HepG2 (cell line): Measurements from ENCODE around the gene PEX10. TPM values are rescaled to one million over a fixed set of nuclear protein-coding genes. Genes with fewer than 3 reads are reported as not detected.

Experiments used
- ATAC-seq: fragments of 200-7000 bp; cut with Tn5 transposase; 3 replicates; pipeline ENCODE4 v1.9.1; 2020; ENCODE audit warnings: mild to moderate bottlenecking, moderate library complexity
- BruUV-seq: library from RNA; stranded (reverse); fragments of 400-500 nt; replicated peaks from 2 replicates; lab custom pipeline; 2021; lab: Mats Ljungman, UMichigan
- CTCF ChIA-PET: fragments of 300-600 bp; formaldehyde crosslinking; extraction: SDS; loops from one replicate; lab custom pipeline; 2021; ENCODE audit warnings: low total read pairs, inconsistent platforms, low intra/inter-chr PET ratio; lab: Yijun Ruan, JAX
- POLR2A ChIA-PET: fragments of 350-600 bp; sonication (Branson Sonifier 250); formaldehyde crosslinking; loops from one replicate; lab custom pipeline; 2020; ENCODE audit warnings: antibody characterized with exemption, inconsistent platforms; lab: Yijun Ruan, JAX
- DNase-seq: peaks from one replicate; pipeline ENCODE4 v3.0.0-alpha.2; 2015; ENCODE audit warnings: low spot score
- FAIRE-seq: peaks from 3 replicates; lab custom pipeline; 2011; peaks lifted over from hg19 to GRCh38; lab: Jason Lieb, UNC
- H2AFZ ChIP-seq: one replicate; pipeline ENCODE4 v1.6.1; 2011; ENCODE audit warnings: low read length, inconsistent platforms
- H3K27ac ChIP-seq: fragments of 300-600 bp; 3 replicates; pipeline ENCODE4 v1.8.0; 2011; ENCODE audit warnings: mixed run types, mild to moderate bottlenecking, mixed read lengths, low read length, inconsistent platforms; ENCODE audit not compliant: insufficient read depth; ENCODE audit errors: extremely low read length
- H3K27me3 ChIP-seq, 2 experiments: fragments of 200-600 bp in 1 of 2; 2 replicates in 1 of 2; 3 replicates in 1 of 2; pipeline versions ENCODE4 v1.6.0 to v1.8.0; 2011; ENCODE audit warnings: low read length in 2 of 2, mild to moderate bottlenecking in 2 of 2, moderate library complexity in 2 of 2, inconsistent platforms in 1 of 2; ENCODE audit not compliant: insufficient read depth in 2 of 2, control insufficient read depth in 1 of 2
- H3K36me3 ChIP-seq, 2 experiments: fragments of 200-600 bp in 1 of 2; replicated peaks in 1 of 2; 2 replicates in 1 of 2; 3 replicates in 1 of 2; pipeline versions ENCODE4 v1.5.1 to v1.8.0; 2011; ENCODE audit warnings: low read length in 2 of 2, inconsistent platforms in 1 of 2; ENCODE audit not compliant: insufficient read depth in 2 of 2, control insufficient read depth in 1 of 2
- H3K4me1 ChIP-seq: 2 replicates; pipeline ENCODE4 v1.5.1; 2012; ENCODE audit warnings: low read length, inconsistent platforms; ENCODE audit not compliant: insufficient read depth
- H3K4me2 ChIP-seq: 2 replicates; pipeline ENCODE4 v1.6.0; 2011; ENCODE audit warnings: low read depth, low read length, inconsistent platforms
- H3K4me3 ChIP-seq, 3 experiments: fragments of 200-600 bp in 1 of 3; sonication (generic), shearing (Covaris generic) in 1 of 3; replicated peaks in 1 of 3; 2 replicates each; pipeline ENCODE4 v1.5.1; 2011 to 2016; ENCODE audit warnings: low read length in 3 of 3, inconsistent platforms in 2 of 3, low read depth in 2 of 3, mild to moderate bottlenecking in 2 of 3, control low read depth in 1 of 3, mixed read lengths in 1 of 3; ENCODE audit not compliant: insufficient read depth in 1 of 3
- H3K79me2 ChIP-seq: one replicate; pipeline ENCODE4 v1.6.1; 2011; ENCODE audit warnings: low read length, inconsistent platforms; ENCODE audit not compliant: insufficient read depth
- H3K9ac ChIP-seq: 2 replicates; pipeline ENCODE4 v1.6.0; 2011; ENCODE audit warnings: mild to moderate bottlenecking, low read depth, low read length, inconsistent platforms; ENCODE audit not compliant: insufficient read depth
- H3K9me3 ChIP-seq: 2 replicates; pipeline ENCODE4 v1.5.1; 2012; ENCODE audit warnings: mild to moderate bottlenecking, low read length
- H4K20me1 ChIP-seq: 2 replicates; pipeline ENCODE4 v1.6.0; 2011; ENCODE audit warnings: inconsistent platforms, mild to moderate bottlenecking, low read length, moderate library complexity; ENCODE audit not compliant: insufficient read depth
- CHD4 ChIP-seq: fragments of 200-600 bp; sonication (generic); IDR thresholded peaks from 2 replicates; pipeline ENCODE4 v1.7.0; 2017; ENCODE audit warnings: mild to moderate bottlenecking, low read length, borderline replicate concordance
- ESRRA ChIP-seq: sonication (generic); formaldehyde crosslinking; IDR thresholded peaks from 2 replicates; pipeline ENCODE4 v1.5.1; 2020; ENCODE audit warnings: mild to moderate bottlenecking, low read depth, missing genetic modification reagents
- IRF9 ChIP-seq: sonication (generic); formaldehyde crosslinking; IDR thresholded peaks from 2 replicates; pipeline ENCODE4 v1.8.0; 2022; ENCODE audit warnings: missing genetic modification reagents, mild to moderate bottlenecking, borderline replicate concordance
- KIAA2018 ChIP-seq: sonication (generic); formaldehyde crosslinking; IDR thresholded peaks from 2 replicates; pipeline ENCODE4 v1.5.0; 2020; ENCODE audit warnings: mild to moderate bottlenecking, missing genetic modification reagents, borderline replicate concordance
- NFKB2 ChIP-seq: sonication (generic); formaldehyde crosslinking; IDR thresholded peaks from 2 replicates; pipeline ENCODE4 v1.4.0; 2020; ENCODE audit warnings: missing genetic modification reagents, borderline replicate concordance
- RCOR2 ChIP-seq: IDR thresholded peaks from 2 replicates; pipeline ENCODE4 v1.6.1; 2016; ENCODE audit warnings: missing biosample characterization, missing genetic modification reagents
- STAG1 ChIP-seq: sonication (generic); formaldehyde crosslinking; IDR thresholded peaks from 2 replicates; pipeline ENCODE4 v1.4.0; 2020; ENCODE audit warnings: missing genetic modification reagents
- ZBTB7A ChIP-seq: sonication (generic); formaldehyde crosslinking; IDR thresholded peaks from 2 replicates; pipeline ENCODE4 v1.8.0; 2022; ENCODE audit warnings: mild to moderate bottlenecking, missing genetic modification reagents
- ZNF10 ChIP-seq: sonication (generic); formaldehyde crosslinking; IDR thresholded peaks from 2 replicates; pipeline ENCODE4 v1.4.0; 2020; ENCODE audit warnings: mild to moderate bottlenecking, low read depth, missing genetic modification reagents, borderline replicate concordance
- ZNF564 ChIP-seq: sonication (generic); formaldehyde crosslinking; IDR thresholded peaks from 2 replicates; pipeline ENCODE4 v1.8.1; 2023; ENCODE audit warnings: mild to moderate bottlenecking, missing genetic modification reagents
- ZNF7 ChIP-seq: IDR thresholded peaks from 2 replicates; pipeline ENCODE4 v1.6.1; 2016; ENCODE audit warnings: missing biosample characterization, missing genetic modification reagents
- WGBS: methylation state at CpG from one replicate; pipeline ENCODE4 v1.1.6; 2017; ENCODE audit warnings: low lambda C conversion rate; 5-methylcytosine and 5-hydroxymethylcytosine counted together
- in situ Hi-C: cut with HindIII; loops from 2 replicates; pipeline ENCODE4 v1.10.0; 2017; ENCODE audit warnings: low pct_unique_long_range_greater_than_20kb; ENCODE audit not compliant: extremely low pct_ligation_motif_present
- intact Hi-C: fragments of 100-400 bp; cut with micrococcal nuclease; formaldehyde crosslinking; loops from one replicate; pipeline ENCODE4 v1.10.0; 2022; ENCODE audit not compliant: unreplicated experiment
- polyA plus RNA-seq, 8 experiments: library from polyadenylated mRNA; depleted of rRNA in 3 of 8; stranded (reverse) in 7 of 8; unstranded in 1 of 8; fragments of >200 nt; fragmentation: Illumina TruSeq in 4 of 8; extraction: Trizol in 4 of 8; gene quantifications; 2 replicates each; pipeline versions ENCODE4 v1.2.1 to v1.2.3, GENCODE V29; 2011 to 2016; ENCODE audit warnings: low read depth in 4 of 8, missing spikeins in 1 of 8, mixed read lengths in 1 of 8; ENCODE audit not compliant: insufficient read depth in 1 of 8
- total RNA-seq, 5 experiments: library from RNA; depleted of rRNA; stranded (reverse); fragments of >200 nt; fragmentation: Illumina TruSeq; extraction: Trizol; gene quantifications; 2 replicates each; pipeline ENCODE4 v1.2.3, GENCODE V29; 2016; ENCODE audit warnings: low read depth in 1 of 5
- TF ChIP-seq, protein P1 (sequence below): sonication (generic); formaldehyde crosslinking; IDR thresholded peaks from 2 replicates; pipeline ENCODE4 v1.4.0; 2020; ENCODE audit warnings: missing genetic modification reagents

Gene PEX10
- total and polyA plus RNA-seq, 2 of the 13 experiments (the other 11 are each of a cell fraction or from before 2014, with no cell fraction given), result 16.1 to 39.6 TPM

- Histone ChIP-seq H4K20me1 (no peaks in the 10 kb centered on the region), H3K4me3 (no peak overlapping the region), H3K36me3 (no peaks in the 10 kb centered on the region), H3K9ac (no peak overlapping the region), H3K27me3 (no peaks in the 10 kb centered on the region), H2AFZ (no peak overlapping the region), H3K4me1 (no peaks in the 10 kb centered on the region), H3K4me2 (no peak overlapping the region), H3K79me2 (no peaks in the 10 kb centered on the region), H3K9me3 (no peaks in the 10 kb centered on the region), H3K27ac (no peak overlapping the region)
- WGBS, result 85% methylated on average over 25 of the region's 36 CpGs
- POLR2A ChIA-PET, result no interaction called here
- TF ChIP-seq CHD4 (no peak), ZNF7 (CRISPR knock-in tag) (no peak), KIAA2018 (CRISPR knock-in tag) (no peak), IRF9 (CRISPR knock-in tag) (no peak), NFKB2 (CRISPR knock-in tag) (no peak), ZNF10 (no peak), STAG1 (CRISPR knock-in tag) (no peak), ZNF564 (CRISPR knock-in tag) (no peak), RCOR2 (CRISPR knock-in tag) (no peak), ESRRA (CRISPR knock-in tag) (no peak), ZBTB7A (CRISPR knock-in tag) (no peak)
- TF ChIP-seq, protein P1, sequence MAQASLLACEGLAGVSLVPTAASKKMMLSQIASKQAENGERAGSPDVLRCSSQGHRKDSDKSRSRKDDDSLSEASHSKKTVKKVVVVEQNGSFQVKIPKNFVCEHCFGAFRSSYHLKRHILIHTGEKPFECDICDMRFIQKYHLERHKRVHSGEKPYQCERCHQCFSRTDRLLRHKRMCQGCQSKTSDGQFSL, result no peak
- no TSS peak for BruUV-seq
- FAIRE-seq, result no peak
- ATAC-seq, result no peak
- in situ Hi-C loops, result no loop called here
- CTCF ChIA-PET, result no interaction called here
- no peak for DNase-seq
- intact Hi-C loops, result no loop called here
These were observed 39.5 kb downstream of the PEX10 start for GRCh38 chr1:2372551-2373490.
